H1 (cell line): ENCODE results near the gene MIPEP.

ENCODE experiments used
- BCL11A ChIP-seq, 2 experiments: IDR thresholded peaks; one replicate each; pipeline ENCODE4 v1.6.1; 2011; ENCODE audit warnings: low read depth in 2 of 2, low read length in 2 of 2, mild to moderate bottlenecking in 2 of 2
- FOSL1 ChIP-seq: IDR thresholded peaks from 2 replicates; pipeline ENCODE4 v1.6.1; 2011; ENCODE audit warnings: mild to moderate bottlenecking, low read depth, low read length, moderate library complexity; ENCODE audit not compliant: insufficient read depth
- POLR2A ChIP-seq, 2 experiments: IDR thresholded peaks; 1 replicate in 1 of 2; 2 replicates in 1 of 2; pipeline ENCODE4 v1.6.1; 2011; ENCODE audit warnings: low read depth in 2 of 2, low read length in 2 of 2, mild to moderate bottlenecking in 2 of 2; ENCODE audit errors: control extremely low read depth in 1 of 2
- RBBP5 ChIP-seq: IDR thresholded peaks from 2 replicates; pipeline ENCODE4 v1.7.1; 2012; ENCODE audit warnings: low read depth, mild to moderate bottlenecking, inconsistent platforms, low read length, moderate library complexity, borderline replicate concordance
- SIN3A ChIP-seq, 2 experiments: IDR thresholded peaks in 1 of 2; conservative IDR thresholded peaks in 1 of 2; 2 replicates each; pipeline ENCODE4 v1.6.1; 2011 to 2012; ENCODE audit warnings: low read length in 2 of 2, improper control_type of control experiment in 1 of 2, low read depth in 1 of 2, mild to moderate bottlenecking in 1 of 2

DNA sequence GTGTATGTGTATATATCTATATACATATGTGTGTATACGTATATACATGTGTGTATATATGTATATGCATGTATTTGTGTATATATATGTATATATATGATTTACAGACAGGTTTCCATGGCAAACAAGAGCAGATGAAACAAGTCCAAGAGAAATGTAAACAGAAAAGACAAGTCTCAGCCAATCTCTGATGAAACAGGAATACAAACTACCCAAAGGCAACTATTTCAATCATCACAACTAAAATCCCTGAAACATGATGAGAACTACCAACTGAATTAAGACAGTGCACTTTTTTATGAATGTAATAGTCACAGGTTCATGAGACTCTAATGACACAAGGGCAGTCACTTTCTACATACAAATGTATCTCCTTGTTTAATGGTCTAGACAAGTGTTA lies 178.8 kb downstream of the MIPEP start:
- TF ChIP-seq FOSL1 (no peak), POLR2A (IDR thresholded peaks at IDR 0.05; ENCODE audit: control extremely low read depth in 1 of 2, low read depth in 2 of 2, low read length in 2 of 2) (no peak), SIN3A (conservative IDR thresholded peaks at IDR 0.05 in 1 of 2, IDR thresholded peaks at IDR 0.05 in 1 of 2; ENCODE audit: low read depth in 1 of 2, low read length in 2 of 2) (no peak), RBBP5 (no peak), BCL11A (IDR thresholded peaks at IDR 0.05; ENCODE audit: low read depth in 2 of 2, low read length in 2 of 2) (no peak)
